NCI-H345 treated with DMSO at 0.1 percent for 48 hours (cell line): ENCODE data around the gene SYK.

ENCODE experiments used
- DNase-seq: peaks from one replicate; lab custom pipeline; 2025; ENCODE audit not compliant: unreplicated experiment; lab: John Stamatoyannopoulos, UW

The SYK gene

DNA sequence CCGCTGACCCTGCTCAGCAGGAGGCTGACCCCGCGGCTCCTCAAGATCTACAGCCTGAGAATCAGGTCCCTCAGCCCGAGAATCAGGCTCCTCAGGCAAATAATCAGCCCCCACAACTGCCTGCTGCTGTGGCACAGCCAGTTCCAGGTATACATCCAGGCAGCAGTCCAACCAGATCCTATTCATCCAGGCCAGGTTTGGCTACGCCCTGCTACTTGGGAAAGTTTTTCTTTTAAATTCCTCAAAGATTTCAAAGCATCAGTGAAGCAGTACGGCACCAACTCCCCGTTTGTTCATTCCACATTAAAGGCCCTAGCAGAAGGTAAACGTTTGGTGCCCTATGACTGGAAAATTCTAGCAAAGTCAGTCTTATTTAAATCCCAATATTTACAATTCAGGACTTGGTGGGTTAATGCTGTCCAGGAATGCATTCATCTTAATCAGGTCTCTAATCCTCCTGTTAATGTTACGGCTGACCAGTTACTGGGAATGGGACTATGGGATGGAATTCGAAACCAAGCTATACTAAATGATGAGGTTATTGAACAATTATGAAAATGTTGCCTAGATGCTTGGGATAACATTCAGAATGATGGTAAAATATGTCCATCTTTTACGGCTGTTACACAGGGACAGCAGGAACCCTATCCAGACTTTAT is 102.3 kb downstream of the SYK start:
- DNase-seq, result no peak

DNA sequence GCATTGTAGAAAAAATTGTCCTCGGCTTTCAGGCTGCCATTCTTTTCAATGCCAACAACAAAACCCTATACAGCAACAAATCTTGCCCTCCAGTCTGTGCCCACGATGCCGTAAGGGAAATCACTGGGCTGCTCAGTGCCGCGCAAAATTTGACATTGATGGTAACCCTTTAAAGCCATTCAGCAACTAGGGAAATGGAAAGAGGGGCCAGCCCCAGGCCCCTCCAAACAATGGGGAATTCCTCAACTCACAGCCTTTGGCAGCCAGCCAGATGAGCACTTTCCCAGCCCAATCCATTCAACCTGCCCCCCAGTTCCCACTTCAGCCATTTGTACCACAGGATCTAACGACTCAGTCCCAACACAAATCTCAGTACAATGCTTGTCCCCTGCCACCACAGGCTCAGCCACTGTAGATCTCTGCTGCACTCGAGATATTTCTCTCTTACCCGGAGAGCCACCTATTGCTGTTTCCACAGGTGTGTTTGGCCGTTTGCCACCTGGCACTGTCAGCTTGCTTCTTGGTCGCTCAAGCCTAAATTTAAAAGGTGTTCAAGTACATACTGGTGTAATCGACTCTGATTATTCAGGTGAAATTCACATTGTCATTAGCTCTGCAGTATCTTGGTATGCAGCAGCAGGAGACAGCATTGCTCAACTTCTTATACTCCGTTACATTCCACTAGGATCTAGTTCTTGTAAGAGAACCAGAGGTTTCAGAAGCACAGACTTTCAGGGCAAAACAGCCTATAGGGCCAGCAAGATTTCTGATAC is 103.3 kb downstream of the SYK start:
- DNase-seq, result peak; percentile 30

DNA sequence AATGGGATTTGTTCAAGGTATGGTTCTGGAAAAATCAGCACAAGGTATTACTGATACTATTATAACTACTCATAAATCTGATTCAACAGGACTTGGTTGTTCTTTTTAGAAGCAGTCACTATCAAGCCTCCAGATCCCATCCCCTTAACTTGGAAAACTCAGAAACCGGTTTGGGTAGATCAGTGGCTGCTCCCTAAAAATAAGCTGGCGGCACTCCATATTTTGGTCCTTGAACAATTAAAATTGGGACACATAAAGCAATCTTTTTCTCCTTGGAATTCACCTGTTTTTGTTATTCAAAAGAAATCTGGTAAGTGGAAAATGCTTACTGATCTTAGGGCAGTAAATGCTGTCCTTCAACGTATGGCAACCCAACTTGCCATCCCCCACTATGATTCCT is 104.2 kb downstream of the SYK start:
- no peak for DNase-seq

DNA sequence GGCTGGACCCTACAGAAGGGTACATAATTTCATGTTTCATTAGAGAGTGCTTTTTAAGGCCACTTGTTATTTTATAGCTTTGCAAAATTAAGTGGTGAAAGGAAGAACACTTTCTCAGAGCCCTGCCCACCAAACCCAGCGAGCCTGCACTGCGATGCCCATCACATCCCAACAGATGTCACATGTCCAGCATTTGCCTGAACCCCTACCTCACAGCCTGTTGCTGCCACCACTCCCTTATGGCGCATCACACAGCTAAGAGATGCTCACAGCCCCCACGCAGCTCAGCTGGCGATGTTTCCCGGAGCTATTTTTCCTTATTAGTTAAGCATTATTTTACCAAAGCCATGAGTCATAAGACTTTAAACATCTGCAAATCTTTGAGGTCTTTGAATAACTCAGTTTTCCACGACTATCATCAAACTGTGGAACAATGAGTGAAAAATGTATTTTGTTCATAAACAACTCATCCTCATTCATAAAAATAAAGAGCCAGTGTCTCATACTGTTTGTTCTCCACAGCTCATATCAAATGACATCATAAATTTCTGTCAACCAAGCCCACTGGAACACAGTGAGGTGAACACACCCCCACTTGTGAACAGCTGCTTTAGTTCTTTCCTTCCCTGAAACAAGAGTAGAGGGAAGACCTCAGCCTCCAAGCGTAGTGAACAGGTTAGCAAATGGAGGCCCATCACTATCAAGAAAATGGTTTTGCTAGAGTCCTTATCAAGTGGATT is 104.9 kb downstream of the SYK start:
- DNase-seq, result no peak

DNA sequence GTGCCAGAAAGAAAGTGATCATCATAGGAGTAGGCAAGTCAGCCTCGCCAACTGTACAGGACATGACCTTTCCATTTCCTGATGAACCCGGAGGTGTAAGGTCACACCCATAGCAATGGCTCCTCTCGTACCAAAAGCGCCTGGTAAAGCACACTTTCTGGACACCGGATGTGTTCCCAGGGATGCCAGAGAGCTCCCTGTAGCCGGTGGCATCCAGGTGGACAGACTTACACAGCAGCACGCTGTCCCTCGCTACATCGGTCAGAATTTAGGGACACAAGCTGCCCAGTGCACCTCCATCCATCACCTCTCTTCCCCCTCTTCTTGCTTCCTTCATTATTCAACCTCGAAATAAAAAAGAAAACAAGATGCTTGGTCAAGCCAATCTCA is 105.4 kb downstream of the SYK start:
- no peak for DNase-seq

DNA sequence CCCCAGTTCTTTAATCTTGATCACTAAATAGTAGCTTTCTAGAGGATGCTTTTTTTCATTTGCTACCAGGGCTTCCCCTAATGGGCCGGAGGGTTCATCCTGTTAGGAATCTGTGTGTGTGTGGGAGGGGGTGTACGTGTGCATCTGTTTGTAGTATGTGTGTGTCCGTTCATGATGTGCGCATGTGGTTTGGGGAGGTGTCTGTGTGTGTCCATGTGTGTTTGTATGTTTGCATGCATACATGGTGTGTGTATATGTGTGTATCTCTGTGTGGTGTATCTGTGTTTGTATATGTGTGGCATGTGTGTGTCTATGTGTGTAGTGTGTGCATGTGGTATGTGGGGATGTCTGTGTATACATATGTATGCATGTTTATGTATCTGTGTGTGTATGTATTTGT is 106.2 kb downstream of the SYK start:
- no peak for DNase-seq

DNA sequence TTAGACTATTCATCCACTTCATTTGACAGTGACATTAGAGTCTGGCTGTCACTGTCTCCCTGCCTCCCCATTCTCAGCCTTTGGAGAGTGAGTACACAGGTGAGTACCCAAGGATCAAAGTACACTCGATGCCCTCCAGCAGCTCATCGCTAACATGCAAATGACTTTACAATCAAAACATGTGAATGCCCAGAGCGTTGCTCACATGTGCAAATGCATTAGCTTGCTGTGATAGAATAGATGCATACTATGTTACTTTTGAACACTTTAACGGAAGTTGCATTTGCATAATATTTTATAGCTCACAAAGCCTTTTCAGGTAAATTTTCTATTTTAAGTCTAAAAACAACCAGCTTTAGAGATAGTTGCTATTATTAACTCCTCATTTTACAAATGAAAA is 107.6 kb downstream of the SYK start:
- DNase-seq, result no peak

DNA sequence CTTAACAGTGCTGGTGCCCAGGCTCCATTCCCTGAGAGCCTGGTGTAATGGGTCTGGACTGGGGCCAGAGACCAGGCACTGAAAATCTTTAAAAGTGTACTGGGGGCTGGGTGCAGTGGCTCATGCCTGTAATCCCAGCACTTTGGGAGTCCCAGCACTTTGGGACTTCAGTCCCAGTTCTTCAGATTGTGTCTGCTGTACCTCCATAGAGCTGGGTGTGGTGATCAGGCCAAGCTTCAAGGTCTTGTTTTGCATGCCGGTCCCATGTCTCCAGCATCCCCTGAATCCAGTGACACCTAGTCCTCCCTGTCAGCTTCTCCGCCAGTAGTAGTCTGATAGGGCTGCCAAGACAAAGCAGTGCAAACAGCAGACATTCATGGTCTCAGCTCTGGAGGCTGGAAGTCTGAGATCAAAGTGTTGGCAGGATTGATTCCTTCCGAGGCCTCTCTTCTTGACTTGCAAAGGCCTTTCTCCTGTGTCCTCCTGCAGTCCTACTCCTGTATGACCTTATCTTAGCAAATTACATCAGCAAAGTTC is 108.2 kb downstream of the SYK start:
- DNase-seq, result no peak

DNA sequence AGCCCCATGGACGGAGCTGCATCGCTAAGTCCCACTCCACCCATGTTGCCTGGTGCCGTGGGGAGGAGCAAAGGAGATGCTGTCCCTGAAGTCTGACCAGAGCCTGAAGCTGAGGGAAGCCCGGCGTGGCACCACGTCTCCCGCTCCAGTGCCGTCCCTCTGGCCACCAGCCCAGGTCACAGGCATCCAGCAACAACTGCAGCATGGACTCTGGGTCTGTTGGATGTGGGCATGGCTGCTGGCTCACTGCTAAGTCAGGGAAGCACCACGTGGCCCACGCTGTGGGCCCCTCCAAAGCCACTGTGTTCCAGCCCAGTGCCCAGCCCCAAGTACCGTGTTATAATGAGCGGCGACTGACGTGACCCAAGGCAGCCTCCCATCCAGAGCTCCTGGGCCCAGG is 112.6 kb downstream of the SYK start:
- DNase-seq, result no peak

DNA sequence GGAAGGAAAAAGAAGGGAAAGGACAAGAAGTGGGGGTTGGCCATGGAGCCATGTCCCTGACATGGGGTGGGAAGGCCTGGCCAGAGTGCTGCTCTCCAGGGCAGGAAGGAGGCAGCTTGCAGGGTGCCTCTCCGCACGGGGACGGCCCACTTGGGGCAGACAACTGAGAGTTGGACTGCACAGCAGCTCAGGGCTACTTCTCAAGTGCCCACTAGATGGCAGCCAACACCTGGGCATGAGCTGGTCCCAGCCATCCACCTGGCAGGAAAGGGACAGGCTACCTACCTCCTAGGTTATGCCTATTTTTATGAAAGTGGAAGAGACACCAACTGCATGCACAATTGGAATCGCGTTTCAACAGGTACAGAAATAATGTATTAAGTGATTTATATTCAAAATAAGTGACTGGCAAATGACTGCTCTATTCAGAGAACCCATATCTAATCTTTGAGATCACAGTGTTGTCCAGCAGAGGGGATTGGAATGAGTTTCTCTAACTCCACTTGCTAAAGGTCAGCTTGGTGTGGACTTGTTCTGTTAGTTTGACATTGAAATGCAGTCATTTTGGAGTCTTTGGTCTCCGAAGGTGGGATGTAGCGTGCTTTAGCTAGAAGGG is 113.4 kb downstream of the SYK start:
- peak; percentile 40 for DNase-seq

DNA sequence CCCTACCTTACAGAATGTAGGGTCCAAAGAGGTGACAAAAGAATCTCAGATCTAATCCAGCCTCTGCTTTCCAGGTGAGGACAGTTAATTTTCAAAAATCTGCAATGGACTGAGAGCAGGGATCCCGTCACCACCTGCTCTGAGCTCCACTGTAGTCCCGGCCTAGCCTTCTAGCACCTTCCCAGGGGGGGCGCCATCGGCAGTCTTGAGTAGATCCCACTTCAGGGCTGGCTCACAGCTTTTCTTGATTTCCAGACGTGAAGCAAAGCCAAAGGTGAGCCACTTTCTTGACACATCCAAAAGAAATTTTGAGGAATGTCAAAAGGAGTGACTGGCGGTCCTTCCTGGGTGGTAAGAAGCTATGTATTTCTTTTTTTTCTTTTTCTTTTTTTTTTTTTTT is 114.1 kb downstream of the SYK start:
- no peak for DNase-seq

DNA sequence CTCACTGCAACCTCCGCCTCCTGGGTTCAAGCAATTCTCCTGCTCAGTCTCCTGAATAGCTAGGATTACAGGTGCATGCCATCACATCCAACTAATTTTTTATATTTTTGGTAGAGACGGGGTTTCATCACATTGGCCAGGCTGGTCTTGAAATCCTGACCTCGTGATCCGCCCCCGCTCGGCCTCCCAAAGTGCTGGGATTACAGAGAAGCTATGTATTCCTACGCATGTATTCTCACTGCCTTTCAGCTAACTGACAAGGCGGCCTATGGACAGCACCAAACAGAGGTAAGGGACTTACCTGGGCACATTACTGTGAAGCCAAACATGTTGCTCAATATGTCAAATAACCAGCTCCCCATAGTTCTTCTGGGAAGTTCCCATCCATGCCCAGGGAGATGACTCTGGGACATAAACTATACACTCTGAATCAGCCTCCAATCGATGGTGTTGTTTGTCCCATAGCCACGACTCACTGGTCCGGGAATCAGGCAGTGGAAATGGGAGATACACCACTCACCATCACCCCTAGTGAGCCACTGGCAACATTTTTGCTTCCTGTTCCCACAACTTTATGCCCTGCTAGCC is 114.6 kb downstream of the SYK start:
- DNase-seq, result no peak

DNA sequence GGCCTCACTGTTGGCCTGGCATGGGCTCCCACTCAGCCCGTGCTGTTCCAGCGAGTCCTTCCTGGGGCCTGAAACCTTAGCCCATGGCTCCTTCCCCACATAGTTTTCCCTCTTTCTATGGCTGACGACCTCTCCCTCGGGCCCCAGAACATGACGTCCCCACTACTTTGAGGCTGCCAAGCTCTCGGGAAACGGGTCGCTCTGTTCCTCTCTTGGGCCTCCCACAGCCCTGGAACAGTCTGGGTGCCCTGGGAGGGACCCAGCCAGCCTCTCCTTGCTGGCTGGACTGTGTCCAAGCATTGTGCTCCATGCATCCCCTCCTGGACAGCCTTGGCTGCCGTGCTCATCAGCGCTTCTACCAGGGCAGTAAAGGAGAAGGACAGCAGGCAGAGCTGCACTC is 118.3 kb downstream of the SYK start:
- DNase-seq, result no peak

DNA sequence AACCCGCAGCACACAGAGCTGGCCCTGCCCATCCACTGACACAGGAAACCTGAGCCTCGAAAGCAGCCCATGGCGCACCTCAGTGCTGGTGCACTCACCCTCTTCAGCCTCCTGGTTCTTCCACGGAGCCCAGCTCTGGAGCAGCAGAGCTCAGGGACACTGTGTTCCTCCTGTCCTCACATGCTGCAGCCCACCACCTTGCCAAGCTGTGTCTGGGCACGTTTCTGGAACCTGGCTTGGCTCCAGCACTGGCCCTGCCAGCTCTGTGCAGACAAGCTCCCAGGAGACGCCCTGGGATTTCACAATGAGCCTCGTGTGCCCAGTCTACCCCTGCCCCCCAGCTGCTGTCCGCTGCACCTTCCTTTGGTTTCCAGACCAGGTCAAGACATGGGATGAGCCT is 119.5 kb downstream of the SYK start:
- DNase-seq, result peak; percentile 35

DNA sequence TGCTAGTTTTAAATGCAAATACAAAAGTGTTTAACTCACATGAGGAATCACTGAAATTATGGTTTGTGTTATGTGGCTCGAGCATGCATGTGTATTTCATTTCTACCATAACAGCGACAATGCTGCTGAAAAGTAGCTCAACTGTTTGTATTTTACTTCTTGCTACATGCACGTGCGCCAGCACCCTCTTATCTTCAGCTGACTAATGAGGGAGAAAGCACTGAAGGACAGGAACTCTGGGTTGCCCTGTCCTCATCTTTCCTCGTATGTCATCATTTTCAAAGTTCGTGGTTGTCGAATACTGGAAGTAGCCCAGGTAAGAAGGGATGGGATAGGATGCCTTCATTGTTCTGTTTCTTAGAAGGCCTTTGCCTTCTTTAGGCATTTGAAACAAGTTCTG is 120.3 kb downstream of the SYK start:
- DNase-seq, result no peak

DNA sequence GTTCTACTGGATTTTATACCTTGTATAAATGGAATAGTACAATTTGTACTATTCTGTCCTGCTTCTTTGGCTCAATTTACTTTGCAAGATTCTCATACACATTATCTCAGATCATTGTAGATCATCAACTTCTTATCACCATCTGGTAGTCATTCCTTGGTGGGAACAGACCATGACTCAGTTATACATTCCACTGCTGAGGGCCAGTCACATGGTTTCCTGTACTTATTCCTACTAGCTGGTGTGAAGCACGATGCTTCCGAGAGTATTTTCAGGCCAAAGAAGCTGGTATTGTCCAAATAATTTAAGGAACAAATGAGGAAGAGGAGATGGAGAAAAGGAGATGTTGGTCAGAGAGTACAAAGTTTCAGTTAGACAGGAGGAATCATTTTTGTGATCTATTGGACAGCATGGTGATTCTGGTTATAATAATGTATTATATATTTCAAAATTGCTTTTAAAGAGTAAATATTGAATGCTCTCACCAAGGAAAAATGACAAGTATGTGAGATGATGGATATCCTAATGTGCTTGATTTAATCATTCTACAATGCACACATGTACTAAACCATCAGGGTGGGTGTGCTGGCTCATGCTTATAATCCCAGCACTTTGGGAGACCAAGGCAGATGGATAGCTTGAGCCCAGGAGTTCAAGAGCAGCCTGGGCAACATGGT is 124.1 kb downstream of the SYK start:
- DNase-seq, result no peak

DNA sequence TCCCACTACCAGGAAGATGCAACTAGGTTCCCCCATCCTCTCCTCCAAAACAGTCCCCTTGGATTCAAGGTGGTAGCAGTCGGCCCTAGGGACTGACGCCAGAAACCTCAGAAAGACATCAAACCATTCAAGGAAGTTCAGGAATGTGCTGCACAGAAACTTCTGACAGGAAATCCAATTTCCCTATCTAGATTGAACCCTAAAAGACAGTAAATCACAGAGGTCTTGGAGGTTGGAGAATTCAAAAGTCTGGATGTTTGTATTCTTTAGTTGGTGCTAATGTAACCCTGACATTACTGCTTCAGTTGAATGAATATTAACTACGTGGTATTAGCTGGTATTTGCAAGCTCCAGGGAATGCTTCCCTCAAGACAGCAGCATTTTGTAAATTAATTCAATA is 125.3 kb downstream of the SYK start:
- no peak for DNase-seq

DNA sequence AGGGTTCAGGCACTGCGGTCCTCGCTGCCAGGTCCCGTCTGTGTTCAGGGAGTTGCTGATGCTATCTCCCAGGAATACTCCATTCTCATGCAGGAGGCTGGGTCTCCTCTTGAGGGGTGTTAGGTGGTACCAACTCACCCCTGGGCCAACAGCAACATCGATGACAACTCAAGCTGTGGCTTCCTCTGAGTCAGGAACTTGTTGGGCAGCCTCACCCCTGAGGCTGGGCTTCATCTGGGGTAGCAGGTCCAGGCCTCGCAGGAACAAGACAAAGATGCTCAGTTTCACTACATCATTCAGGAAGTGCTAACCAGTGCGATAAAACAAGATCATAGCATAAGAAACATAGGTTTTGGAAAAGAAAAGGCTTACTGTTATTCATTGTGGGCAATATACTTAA is 125.9 kb downstream of the SYK start:
- no peak for DNase-seq

DNA sequence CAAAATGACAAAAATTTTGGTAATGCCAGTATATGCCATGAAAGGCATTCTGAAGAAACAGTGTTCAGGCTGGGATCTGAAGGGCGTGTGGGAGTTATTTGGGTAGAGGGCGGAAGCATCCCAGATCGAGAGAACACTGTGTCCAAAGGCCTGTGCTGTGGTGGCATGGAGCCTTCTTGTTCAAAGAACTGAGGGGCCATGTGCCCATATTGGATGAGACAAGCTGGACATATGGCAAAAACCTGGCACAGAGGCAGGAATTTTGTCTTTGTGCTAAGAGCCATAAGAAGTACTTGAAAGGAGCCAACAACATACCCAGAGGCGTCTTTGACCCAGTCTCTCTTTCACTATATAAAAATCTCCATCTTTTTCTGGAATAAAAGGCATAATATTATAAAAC is 128.0 kb downstream of the SYK start:
- DNase-seq, result no peak

DNA sequence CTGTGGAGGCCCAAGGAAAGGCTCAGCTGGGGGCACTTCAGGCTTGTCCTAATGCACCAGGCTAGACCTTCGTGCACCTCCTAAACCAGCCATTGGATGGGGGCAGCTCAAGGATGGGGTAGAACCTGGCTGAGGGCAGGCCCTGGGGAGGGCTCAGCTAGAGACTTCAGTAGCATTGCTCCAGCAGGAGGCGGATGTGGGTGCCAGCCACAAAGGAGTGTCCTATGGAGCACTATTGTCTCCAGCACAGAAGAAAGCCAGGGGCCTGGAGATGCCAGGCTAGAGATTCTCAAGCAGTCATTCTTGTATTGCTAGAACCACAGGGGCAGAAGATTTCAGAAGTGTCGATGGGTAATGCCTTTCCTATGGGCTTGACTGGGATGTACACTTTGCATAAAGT is 131.8 kb downstream of the SYK start:
- no peak for DNase-seq

DNA sequence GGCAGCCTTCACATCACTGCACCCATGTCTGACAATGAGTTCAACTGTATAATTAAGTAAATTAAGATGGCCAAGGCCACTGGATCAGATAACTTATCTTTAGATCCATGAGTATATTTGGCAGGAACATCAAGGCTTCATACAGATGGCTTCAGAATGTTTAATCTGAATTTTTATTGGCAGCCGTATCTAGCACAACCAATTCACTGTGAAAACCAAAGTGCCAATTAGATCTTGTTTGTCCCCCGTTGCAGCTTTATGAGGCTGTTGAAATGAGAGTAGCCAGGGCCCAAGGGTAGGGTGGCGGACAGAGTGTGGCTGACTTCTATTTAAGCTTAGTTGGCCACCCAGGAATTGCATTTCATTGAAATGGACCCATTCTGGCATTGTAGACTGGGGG is 137.7 kb downstream of the SYK start:
- DNase-seq, result no peak
